ENCODE measurements around the gene ACIN1.

DNA sequence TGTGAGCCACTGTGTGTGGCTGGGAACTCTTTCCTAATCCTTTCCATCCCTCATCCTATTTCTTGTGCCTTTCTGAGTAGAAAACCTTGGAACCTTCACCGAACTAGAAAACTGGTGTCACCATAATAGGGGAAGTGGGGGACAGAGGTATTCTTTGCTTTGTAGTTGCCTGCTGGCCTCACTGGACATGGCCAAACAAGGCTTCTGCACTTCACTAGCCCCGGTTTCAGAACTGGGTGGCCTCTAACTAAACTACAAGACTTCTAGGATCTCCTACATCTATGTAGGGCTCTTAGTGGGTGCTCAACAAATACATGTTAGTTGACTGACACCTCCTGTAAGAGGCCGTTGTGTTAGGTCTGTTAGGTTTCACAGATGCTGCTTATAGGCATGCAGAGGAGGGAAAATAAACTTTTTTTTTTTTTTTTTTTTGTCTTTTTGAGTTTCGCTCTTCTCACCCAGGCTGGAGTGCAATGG is 10.4 kb upstream of the ACIN1 start:
- TF ChIP-seq, protein P1, sequence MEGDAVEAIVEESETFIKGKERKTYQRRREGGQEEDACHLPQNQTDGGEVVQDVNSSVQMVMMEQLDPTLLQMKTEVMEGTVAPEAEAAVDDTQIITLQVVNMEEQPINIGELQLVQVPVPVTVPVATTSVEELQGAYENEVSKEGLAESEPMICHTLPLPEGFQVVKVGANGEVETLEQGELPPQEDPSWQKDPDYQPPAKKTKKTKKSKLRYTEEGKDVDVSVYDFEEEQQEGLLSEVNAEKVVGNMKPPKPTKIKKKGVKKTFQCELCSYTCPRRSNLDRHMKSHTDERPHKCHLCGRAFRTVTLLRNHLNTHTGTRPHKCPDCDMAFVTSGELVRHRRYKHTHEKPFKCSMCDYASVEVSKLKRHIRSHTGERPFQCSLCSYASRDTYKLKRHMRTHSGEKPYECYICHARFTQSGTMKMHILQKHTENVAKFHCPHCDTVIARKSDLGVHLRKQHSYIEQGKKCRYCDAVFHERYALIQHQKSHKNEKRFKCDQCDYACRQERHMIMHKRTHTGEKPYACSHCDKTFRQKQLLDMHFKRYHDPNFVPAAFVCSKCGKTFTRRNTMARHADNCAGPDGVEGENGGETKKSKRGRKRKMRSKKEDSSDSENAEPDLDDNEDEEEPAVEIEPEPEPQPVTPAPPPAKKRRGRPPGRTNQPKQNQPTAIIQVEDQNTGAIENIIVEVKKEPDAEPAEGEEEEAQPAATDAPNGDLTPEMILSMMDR (IDR thresholded peaks at IDR 0.05 in 2 of 3, conservative IDR thresholded peaks at IDR 0.05 in 1 of 3; ENCODE audit: borderline replicate concordance in 1 of 3, insufficient read depth in 1 of 3, low read depth in 2 of 3, low read length in 2 of 3) = no peak
- no peak for TF ChIP-seq POLR2A (IDR thresholded peaks at IDR 0.05; ENCODE audit: borderline replicate concordance, extremely low read depth, insufficient read depth, insufficient read length)
- TF ChIP-seq, protein P2, sequence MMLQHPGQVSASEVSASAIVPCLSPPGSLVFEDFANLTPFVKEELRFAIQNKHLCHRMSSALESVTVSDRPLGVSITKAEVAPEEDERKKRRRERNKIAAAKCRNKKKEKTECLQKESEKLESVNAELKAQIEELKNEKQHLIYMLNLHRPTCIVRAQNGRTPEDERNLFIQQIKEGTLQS (IDR thresholded peaks at IDR 0.05) = no peak
- no peak for TF ChIP-seq JUND (IDR thresholded peaks at IDR 0.05)
- TF ChIP-seq, protein P3, sequence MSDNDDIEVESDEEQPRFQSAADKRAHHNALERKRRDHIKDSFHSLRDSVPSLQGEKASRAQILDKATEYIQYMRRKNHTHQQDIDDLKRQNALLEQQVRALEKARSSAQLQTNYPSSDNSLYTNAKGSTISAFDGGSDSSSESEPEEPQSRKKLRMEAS (IDR thresholded peaks at IDR 0.05) = no peak
- TF ChIP-seq YY1 (IDR thresholded peaks at IDR 0.05; ENCODE audit: extremely low read depth, insufficient replicate concordance, low read depth, low read length) = no peak
- TF ChIP-seq, protein P4, sequence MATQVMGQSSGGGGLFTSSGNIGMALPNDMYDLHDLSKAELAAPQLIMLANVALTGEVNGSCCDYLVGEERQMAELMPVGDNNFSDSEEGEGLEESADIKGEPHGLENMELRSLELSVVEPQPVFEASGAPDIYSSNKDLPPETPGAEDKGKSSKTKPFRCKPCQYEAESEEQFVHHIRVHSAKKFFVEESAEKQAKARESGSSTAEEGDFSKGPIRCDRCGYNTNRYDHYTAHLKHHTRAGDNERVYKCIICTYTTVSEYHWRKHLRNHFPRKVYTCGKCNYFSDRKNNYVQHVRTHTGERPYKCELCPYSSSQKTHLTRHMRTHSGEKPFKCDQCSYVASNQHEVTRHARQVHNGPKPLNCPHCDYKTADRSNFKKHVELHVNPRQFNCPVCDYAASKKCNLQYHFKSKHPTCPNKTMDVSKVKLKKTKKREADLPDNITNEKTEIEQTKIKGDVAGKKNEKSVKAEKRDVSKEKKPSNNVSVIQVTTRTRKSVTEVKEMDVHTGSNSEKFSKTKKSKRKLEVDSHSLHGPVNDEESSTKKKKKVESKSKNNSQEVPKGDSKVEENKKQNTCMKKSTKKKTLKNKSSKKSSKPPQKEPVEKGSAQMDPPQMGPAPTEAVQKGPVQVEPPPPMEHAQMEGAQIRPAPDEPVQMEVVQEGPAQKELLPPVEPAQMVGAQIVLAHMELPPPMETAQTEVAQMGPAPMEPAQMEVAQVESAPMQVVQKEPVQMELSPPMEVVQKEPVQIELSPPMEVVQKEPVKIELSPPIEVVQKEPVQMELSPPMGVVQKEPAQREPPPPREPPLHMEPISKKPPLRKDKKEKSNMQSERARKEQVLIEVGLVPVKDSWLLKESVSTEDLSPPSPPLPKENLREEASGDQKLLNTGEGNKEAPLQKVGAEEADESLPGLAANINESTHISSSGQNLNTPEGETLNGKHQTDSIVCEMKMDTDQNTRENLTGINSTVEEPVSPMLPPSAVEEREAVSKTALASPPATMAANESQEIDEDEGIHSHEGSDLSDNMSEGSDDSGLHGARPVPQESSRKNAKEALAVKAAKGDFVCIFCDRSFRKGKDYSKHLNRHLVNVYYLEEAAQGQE (IDR thresholded peaks at IDR 0.05; ENCODE audit: low read depth) = no peak

Measured in HCT116 (cell line).